Effector CD8-positive, alpha-beta T cell (primary cell): Measurements from ENCODE around the gene POMP.

Experiments
- DNase-seq: peaks from one replicate; lab custom pipeline; 2025; lab: John Stamatoyannopoulos, UW
- total RNA-seq, 4 experiments: gene quantifications; one replicate each; lab custom pipeline; 2026; lab: John Stamatoyannopoulos, UW

Gene POMP, protein sequence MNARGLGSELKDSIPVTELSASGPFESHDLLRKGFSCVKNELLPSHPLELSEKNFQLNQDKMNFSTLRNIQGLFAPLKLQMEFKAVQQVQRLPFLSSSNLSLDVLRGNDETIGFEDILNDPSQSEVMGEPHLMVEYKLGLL
- total RNA-seq: 36.1 to 78.6 (median 55.3) reads per million in 4 experiments

DNA sequence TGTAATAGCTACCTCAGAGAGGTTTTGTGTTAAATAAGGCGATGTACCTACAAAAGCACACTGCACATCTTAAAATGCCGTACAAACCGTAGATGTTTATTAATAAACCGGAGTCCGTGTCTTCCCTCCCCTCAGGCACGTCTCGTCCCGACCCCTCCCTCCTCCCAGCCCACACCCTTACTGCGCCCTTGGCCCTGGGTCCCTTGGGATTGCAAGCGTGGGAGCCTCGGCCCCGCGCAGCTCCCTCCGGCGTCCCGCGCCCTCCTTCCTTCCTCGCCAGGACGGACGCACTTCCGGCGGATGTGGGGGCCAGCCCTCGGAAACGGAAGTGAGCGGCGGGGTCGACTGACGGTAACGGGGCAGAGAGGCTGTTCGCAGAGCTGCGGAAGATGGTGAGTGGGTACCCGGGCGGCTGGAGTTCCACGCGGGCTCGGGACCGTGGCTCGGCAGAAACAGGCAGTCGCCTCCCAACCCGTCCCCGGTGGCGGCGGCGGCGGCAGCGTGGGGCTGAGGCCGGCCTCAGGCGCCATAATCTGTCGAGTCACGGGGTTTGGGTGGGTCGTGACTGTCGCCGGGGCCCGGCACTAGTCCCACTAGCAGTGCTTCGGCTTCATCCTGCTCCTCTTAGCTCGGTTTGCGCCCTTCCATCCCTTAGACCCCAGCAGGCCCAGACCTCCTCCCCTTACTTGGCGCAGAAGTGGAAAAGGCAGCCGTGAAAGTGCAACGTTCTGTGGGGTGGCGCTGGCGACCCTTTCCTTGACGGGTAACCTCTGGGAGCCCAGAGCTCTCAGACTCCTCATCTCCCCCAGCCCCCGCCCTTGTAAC is at the start of gene POMP:
Gene POMP, plus strand, starts transcription at position 335 of the 825 bp plus-strand sequence. Its CDS starts 55 bp downstream, at position 390.
- DNase-seq: peak; percentile 82

DNA sequence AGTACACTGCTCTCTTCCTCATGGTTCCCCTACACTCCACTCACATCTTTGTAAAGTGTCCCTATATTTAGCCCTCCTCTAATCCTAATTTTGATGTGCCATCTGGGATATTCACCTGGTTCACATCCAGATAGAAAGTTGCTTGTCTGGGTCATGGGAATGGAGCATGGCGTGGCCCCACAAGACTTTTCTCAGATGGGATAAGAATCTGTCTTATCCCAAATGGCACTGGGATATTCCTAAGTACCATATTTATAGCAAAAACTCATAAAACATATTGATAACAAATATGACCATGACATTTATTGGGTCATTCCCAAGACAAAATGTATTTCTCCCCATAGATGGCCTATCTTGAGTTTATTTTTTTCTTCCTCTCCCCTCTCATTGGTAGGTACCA is 49.5 kb upstream of the POMP start:
- DNase-seq: no peak

DNA sequence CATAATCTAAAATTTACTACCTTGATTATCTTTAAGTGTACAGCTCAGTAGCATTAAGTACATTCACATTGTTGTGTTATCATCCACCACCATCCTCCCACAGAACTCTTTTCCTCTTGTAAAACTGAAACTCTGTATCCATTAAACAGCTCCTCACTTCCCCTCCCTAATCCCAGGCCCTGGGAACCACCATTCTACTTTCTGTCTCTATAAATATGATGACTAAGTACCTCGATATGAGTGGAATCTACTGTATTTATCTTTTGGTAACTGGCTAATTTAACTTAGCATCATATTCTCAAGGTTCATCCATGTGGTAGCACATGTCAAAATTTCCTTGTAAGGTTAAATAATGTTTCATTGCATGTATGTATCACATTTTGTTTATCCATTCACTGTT is 49.0 kb upstream of the POMP start:
- no peak for DNase-seq

DNA sequence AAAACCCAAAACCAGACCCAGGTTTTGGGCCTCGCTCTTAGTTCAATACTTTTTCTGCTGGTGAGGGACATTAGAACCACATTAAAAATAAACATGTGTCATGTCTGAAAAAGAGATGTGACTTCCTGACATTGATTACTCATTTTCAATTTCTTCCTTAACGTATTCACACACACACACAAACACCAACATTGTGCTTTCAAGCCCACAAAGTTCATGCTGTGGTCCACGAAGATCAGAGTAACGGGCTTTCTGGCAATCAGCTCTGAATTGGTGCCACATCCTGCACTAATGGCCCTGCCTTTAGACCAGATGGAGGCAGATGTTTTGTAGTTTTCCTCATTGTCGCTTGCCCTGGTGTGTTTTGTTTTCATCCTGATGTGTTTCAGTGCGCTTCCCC is 47.9 kb upstream of the POMP start:
- no peak for DNase-seq

DNA sequence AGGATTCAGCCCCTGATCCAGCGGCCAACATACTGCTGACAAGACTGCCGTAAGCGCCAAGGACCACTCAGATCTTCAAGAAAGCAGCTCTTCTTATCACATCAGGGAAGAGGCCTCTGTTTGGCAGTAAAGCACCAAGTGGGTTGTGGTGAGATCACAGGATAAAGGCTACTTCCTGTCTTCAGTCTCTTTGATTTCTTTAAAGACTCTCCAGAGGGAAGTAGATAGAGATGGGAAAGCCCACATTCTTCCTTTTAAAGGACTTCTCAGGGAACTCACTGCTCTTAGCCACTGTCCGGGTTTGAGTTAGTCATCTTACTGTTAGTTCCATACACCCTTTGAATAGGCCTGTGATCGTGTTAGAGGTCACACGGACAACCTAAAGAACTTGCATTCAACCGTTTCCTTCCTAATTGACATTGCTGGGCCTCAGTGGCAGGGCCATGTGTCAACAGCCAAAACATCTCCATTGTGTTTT is 47.2 kb upstream of the POMP start:
- no peak for DNase-seq

DNA sequence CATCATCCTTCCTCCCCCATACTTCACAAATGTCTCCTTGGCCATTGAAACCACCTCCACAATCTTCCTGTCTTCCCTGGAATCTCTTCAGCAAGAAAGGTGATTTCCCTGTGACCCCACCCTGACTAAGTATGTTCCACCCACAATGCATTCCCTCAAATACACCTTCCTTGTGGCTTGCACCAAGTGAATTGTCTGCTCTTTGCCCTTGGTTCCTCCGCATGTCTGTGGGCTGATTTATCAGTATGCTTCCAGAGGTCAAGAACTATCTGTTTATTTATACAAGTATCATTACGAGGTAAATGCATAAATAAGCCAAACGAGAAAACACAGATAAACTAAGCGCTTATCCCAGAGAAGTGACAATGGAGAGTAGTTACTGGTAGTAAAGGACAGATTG is 45.4 kb upstream of the POMP start:
- DNase-seq: no peak

DNA sequence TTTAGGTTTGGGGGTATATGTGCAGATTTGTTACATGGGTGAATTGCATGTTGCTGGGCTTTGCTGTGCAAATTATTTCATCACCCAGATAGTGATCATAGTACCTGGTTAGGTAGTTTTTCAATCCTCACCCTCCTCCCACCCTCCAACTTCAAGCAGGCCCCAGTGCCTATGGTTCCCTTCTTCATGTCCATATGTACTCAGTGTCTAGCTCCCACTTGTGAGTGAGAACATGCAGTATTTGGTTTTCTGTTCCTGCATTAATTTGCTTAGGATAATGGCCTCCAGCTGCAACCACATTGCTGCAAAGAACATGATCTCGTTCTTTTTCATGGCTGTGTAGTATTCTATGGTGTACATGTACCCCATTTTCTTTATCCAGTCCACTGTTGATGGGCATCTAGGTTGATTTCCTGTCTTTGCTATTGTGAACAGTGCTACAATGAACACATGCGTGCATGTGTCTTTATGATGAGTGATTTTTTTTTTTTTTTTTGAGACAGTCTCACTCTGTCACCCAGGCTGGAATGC is 42.9 kb upstream of the POMP start:
- no peak for DNase-seq

DNA sequence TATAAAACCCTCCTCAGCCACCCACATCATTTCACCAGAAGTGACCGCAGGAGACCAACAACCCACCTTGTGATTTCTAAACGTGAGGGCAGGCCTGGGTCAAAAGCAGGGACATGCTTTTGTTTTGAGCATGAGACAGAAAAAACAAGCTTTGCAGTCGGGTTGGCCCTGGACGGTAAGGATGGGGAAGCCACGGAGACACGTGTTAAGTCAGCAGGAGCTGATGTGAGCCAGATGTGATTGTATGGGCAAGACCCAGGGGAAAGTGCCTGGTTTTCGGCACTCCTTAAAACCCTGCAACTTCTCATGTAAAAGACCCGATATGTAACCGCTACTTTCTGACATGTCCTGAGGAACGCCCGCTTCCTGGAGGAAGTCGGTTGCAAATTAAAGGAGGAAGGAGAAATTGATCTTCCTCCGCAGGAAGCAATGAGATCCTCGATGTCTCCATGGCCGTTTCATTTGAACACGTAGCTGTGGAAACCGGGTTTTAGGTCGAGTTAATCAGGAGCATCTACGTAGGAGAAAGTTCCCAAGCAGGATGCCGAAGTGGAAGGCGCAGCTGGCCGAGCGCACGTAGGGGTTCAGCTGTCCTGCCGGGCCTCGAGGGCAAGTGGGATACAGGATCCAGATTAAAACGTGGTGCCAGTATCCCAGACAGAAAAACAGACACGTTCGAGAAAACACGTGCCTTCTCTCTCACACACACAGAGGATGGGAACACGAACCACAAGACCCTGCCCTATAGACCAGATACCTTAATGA is 40.5 kb upstream of the POMP start:
- DNase-seq: no peak

DNA sequence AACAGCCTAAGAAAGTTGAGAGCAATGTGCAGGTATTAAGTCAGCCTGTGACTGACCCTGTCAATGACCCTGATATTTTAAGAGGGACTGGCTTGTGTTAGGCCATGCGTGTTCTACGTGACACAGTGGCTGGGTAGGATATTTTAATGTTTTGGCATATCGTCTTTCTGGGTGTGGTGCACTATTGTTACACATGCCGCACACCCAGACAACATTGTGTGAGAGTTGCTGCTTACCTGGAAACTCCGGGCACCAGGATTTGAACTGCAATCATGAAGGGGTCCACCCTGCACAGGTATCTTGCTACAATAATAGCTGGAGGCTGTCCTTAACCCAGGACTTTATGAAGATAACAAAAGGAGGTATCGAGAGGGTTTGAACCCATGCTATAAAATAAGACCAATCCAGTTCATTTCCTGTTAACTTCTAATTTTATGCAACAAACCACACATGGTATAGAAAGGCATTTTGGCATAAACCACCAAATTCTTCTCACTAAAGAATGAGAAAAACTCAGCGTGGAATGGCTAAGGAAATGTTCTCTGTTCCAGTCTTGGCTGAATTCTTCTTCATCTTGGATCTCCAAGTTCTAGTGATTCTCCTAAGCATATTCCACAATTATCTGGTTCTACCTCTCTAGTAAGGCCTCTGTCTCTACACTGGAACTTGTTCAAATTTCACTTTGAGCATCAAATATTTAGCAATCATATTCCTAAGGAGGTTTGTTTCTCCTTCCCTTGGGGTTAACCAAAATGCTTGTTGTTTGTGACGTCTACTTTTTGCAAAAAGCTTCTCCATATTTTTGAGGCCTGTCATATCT is 38.7 kb upstream of the POMP start:
- DNase-seq: no peak

DNA sequence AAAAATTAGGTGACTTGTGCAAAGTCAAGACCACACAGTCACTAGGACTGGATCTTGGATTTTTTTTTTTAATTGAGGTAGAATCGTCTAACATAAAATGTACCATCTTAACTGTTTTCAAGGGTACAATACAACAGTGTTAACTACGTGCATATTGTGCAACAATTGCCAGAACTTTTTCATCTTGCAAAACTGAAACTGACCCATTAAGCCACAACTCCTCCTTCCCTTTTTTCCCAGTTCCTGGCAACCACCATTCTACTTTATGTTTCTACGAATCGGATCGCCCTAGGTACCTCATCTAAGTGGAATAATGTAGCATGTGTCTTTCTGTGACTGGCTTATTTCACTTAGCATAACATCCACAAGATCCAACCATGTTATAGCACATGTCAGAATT is 37.5 kb upstream of the POMP start:
- DNase-seq: no peak

DNA sequence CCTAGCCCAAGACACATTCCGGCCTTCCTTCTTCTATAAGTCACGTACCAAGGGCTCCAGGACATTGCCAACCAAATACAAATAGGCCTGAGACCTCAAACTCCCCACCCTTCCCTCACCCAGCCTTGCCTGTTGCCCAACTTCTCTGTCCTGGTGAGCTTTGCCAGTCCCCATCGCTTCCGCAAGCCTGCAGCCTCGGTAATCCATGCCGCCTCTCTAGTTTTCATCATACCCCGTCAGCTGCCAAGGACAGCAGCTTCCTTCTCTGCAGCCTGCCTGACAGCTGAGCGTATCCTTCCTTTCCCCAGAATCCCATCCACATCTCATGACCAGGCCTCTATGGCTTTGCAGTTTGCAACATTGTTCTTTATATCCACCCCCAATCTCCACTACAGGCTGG is 36.6 kb upstream of the POMP start:
- no peak for DNase-seq

DNA sequence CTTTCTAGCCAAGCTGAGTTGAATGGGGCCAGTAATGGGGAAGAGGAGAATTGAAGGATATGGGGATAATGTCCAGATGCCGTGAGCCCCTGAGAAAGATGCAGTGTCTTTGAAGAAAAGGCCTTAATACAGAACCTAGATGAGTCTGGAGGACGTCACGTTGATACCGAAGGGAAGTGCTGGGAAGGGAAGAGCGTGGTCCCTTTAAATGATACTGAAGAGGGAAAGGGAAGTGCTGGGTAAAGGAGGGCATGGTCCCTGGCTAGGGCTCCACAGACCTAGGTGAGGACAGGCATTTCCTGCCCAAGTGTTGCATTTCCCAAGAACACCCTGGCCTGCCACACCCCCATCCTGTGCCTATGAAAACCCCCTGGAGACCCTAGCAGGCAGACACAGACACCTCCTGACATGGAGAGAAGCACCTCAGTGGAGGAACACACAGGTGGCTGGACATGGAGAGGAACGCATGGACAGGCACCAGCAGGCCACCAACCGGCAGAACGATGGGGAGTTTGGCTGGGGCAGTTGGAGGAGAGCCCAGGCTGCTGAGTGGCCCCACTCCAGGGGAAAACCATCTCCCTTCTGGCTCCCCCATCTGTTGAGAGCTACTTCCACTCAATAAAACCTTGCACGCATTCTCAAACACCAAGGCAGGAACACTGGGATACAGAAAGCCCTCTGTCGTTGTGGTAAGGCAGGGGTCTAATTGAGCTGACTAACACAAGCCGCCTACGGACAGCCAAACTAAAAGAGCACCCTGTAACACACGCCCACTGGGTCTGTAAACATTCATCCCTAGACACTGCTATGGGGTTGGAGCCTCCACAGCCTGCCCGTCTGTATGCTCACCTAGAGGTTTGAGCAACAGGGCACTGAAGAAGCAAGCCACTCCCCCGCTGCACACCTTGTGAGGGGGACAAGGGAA is 34.9 kb upstream of the POMP start:
- no peak for DNase-seq

DNA sequence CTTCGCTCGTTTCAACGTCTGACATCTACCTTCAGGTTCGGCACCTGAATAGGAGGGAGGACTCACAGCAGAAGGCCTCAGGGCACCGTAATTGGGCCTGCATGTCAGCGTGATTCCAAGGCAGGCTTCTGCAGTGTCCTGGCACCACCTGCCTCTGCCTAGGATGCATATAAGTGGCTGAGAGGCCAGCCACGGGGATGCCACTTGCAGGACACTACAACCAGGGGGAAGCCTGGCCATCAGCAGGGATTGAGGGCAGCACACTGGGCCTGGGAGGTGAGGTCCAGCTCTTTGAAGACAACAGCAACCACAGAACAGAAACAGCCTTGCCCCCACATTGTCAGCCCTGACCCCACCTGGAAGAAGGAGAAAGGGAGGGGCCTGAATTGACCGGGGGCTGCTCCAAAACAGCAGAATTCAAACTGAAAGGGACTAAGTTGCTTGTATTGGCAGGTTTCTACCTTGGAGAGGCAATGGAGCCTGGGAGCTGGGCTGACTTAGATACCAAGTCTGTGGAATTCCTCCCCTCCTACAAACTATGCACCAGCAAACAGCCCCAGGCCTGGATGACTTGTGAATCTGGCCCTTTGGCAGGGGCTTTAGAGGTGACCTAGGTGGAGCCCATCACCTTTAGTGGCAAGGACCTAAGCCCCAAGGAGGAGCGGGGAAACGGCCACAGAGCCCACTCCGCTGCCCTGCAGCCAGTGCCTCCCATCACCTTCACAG is 34.1 kb upstream of the POMP start:
- no peak for DNase-seq

DNA sequence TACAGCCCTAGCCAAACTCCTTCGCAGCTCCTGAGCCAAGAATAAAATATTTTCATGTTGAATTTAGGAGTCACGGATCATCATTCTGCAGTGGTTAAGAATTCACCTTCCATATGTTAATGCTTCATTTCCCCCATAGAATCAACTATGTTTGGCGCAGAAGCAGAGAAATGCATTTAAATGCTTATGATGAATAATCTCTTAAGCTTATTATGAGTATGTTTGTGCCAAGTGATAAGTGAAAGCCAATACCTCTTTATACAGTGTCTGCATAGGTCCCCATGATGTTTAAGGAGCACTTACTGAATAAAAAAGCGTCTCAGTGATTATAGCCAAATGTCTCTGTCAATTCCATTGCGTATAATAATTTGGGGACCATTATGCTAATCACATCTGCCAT is 32.7 kb upstream of the POMP start:
- DNase-seq: no peak

DNA sequence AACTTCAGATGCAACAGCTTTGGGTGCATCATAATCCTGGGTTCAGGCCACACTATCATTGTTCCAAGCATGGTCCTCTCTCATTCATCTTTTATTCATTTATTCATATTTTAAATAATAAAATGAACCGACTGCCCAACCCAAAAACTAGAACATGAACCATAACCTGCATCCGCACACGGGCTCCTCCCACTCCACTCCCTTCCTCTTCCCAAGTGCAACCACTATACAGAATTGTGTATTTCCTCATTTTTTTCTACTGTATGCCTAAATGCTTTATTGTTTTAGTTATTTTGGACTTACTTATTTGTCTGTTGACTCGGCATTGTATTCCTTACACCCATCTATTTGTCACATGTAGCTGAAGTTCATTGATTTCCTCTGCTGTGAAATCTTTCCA is 30.7 kb upstream of the POMP start:
- DNase-seq: no peak

DNA sequence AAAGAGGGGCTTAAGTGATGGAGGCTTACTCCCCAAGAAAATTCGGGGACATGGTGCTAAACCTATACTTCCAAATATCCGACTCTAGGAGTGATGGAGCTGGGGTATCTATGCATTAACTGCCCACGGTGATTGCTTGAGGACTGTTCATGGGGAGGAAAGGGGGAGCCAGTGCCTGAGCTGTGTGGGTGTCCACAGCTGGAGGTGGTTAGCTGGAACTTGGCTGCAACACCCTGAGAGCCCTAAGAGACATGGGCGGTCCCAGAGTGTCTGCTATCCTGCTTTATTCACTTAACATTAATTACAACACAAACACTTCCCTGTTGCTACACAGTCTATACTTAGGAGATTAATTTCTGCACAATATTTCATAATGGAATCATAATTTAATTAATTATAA is 28.1 kb upstream of the POMP start:
- no peak for DNase-seq

DNA sequence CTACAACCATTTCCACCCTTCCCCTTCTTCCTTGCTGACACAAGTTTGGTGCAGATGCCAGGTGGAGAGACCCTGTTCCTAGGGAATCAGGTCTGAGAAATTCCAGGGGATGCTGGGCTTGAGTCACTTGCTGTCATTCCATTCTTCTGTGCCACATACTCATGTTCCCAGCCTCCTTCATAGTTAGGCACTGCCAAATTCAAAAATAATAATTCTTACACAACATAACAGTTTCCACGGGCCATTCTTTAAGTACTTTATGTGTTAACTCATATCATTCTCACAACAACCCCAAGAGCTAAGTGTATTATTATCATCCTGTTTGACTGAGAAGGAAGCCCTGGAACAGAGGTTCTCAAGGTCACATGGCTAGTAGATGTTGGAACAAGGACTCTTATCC is 27.1 kb upstream of the POMP start:
- DNase-seq: no peak

DNA sequence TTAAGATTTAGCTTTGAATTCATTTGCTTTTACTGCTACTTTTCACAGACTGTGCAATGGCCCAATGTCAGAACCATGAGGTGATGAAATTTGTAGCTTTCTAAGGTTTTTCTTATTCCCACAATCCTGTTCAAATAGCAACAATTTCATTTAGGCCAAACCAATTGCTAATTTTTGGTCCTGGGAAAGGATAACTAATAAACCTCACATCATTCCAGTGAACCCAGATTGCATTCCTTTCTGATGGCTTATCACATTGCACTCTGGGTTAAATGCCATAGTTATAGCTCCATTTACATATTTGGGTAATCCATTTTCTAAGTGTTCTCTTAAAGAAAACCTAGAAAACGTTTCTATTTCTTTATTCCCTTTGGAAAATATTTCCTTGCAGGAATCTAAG is 22.9 kb upstream of the POMP start:
- DNase-seq: no peak

DNA sequence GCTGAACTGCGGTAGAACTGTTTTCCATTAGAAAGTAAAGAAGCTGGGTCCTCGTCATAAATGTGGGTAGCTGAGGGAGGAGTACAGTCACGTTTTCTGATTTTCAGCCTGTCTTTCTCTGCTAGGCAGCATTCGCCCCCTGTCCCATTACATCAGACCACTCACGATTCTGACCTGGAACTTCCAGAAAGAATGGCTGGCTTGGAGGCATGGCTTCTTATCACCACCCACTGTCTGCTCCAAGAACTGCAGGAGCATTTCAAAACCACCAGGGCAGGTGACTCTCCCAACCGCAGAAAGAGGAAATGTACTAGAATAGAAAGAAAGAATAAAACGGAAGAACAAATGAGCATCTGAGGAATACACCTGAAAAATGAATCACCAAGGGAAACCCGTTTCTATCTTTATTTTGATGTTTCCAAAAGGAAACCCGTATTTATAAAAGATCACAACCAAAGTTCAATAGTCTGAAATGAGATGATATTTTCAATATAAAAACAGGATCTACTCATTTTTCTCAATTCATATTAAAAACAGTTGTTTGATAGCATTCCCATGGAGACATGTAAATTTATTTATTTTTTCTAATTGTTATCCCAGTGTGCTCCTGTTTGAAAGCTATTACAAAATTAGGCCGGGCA is 22.1 kb upstream of the POMP start:
- peak; percentile 4 for DNase-seq
